Smooth muscle cell (in vitro differentiated cells): ENCODE measurements around the gene TSPEAR. TPM values are rescaled to one million over a fixed set of nuclear protein-coding genes. Genes with fewer than 3 reads are reported as not detected.

ENCODE experiments used
- DNase-seq: peaks from one replicate; lab custom pipeline; 2025; ENCODE audit not compliant: unreplicated experiment; lab: John Stamatoyannopoulos, UW
- H2AFZ ChIP-seq: fragments of 200-600 bp; sonication (generic); 2 replicates; pipeline ENCODE4 v1.6.0; 2016; ENCODE audit warnings: antibody characterized with exemption, low read depth, mild to moderate bottlenecking
- H3F3A ChIP-seq: fragments of 200-600 bp; sonication (generic); 2 replicates; pipeline ENCODE4 v1.6.0; 2017; ENCODE audit warnings: antibody characterized with exemption, low read depth
- H3K27ac ChIP-seq: fragments of 200-600 bp; sonication (generic); 2 replicates; pipeline ENCODE4 v1.5.1; 2016; ENCODE audit warnings: low read depth, mild to moderate bottlenecking
- H3K27me3 ChIP-seq: fragments of 200-600 bp; sonication (generic); 2 replicates; pipeline ENCODE4 v1.6.1; 2016; ENCODE audit warnings: low read depth, mild to moderate bottlenecking
- H3K36me3 ChIP-seq: fragments of 200-600 bp; sonication (generic); 2 replicates; pipeline ENCODE4 v1.5.1; 2016; ENCODE audit warnings: low read depth
- H3K4me1 ChIP-seq: fragments of 200-600 bp; sonication (generic); 2 replicates; pipeline ENCODE4 v1.5.1; 2016; ENCODE audit warnings: low read depth
- H3K4me2 ChIP-seq: fragments of 200-600 bp; sonication (generic); 2 replicates; pipeline ENCODE4 v1.6.0; 2016; ENCODE audit warnings: mild to moderate bottlenecking
- H3K4me3 ChIP-seq: fragments of 200-600 bp; sonication (generic); 2 replicates; pipeline ENCODE4 v1.5.1; 2016; ENCODE audit warnings: mild to moderate bottlenecking
- H3K79me2 ChIP-seq: fragments of 200-600 bp; sonication (generic); 2 replicates; pipeline ENCODE4 v1.6.0; 2016; ENCODE audit warnings: low read depth, mild to moderate bottlenecking
- H3K9ac ChIP-seq: fragments of 200-600 bp; sonication (generic); 2 replicates; pipeline ENCODE4 v1.6.0; 2016; ENCODE audit warnings: low read depth
- H3K9me3 ChIP-seq: fragments of 200-600 bp; sonication (generic); replicated peaks from 2 replicates; pipeline ENCODE4 v1.5.1; 2016; ENCODE audit warnings: low read depth
- H4K20me1 ChIP-seq: fragments of 200-600 bp; sonication (generic); 2 replicates; pipeline ENCODE4 v1.6.0; 2016; ENCODE audit warnings: low read depth
- WGBS: methylation state at CpG from one replicate; pipeline ENCODE4 v1.1.7; 2016; ENCODE audit warnings: low lambda C conversion rate; 5-methylcytosine and 5-hydroxymethylcytosine counted together
- polyA plus RNA-seq: library from polyadenylated mRNA; unstranded; fragments of >200 nt; fragmentation: Nextera tagmentation; extraction: Ambion mirVana; gene quantifications from 2 replicates; pipeline ENCODE4 v1.2.1, GENCODE V29; 2016
- total RNA-seq: library from RNA; depleted of rRNA; stranded (reverse); fragments of >200 nt; gene quantifications from 2 replicates; pipeline ENCODE4 v1.2.3, GENCODE V29; 2014
- TF ChIP-seq, protein P1 (sequence below): fragments of 200-600 bp; sonication (generic); IDR thresholded peaks from 2 replicates; pipeline ENCODE4 v1.5.1; 2017; ENCODE audit warnings: borderline replicate concordance, mild to moderate bottlenecking, antibody characterized with exemption; ENCODE audit not compliant: insufficient read depth, poor library complexity, severe bottlenecking

The TSPEAR gene
- total and polyA plus RNA-seq, 2 experiments from 2014 or later: 0.71 TPM; not detected in 1

DNA sequence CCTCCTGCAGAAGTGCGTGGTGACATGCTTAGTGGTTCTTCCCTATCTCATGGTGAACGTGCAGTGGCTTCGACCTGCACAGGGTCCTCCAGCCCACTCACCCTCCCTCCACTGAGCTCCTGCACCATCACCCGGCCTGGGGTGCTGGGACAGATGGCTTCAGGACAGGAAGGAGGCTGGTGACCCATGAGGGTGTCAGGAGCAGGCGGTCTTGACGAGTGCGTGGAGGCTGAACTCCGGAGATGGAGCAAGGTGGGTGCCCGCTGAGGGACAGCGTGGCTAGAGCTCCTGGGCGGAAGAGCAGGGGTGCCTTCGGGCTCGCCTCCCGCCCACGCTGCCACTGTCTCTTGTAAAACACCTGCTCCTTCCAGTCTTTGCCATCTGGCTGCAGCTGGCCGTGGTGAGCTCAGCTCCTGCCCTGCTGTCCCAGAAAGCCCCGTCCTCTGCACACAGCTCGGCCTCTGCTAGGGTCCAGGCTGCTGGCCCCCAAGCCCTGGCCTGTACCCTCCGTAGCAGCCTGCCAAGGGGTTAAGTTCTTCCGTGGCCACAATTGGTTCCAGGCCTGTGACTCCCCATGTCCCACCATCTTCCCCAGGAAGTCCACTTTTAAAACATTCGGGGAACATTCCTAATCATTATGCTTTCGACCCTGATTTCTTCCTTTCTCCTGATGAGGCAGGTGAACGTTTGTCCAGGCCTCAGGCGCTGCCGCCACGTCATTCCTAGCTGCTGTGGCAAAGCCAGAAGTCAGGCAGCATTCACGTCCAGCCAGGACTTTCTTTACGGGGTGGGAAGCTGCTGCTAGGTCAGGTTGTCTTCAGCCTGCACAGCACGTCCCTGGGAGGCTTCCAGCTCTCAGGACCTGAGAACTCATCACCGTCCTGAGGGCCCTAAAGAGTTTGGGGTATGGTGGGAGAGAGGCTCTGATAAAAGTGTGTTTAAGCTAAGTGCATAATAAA is 179.5 kb downstream of the TSPEAR start:
- WGBS: 93% methylated on average over 30 of the region's 30 CpGs
- H4K20me1 ChIP-seq: no peaks in the 10 kb centered on the region
- no peak overlapping the region for H2AFZ ChIP-seq
- no peak overlapping the region for H3K4me2 ChIP-seq
- no peaks in the 10 kb centered on the region for H3K27me3 ChIP-seq
- H3F3A ChIP-seq: no peaks in the 10 kb centered on the region
- no peak for DNase-seq
- H3K4me3 ChIP-seq: no peak overlapping the region
- H3K9ac ChIP-seq: no peak overlapping the region
- H3K9me3 ChIP-seq: no peaks in the 10 kb centered on the region
- H3K79me2 ChIP-seq: no peaks in the 10 kb centered on the region
- no peak overlapping the region for H3K27ac ChIP-seq
- H3K36me3 ChIP-seq: no peaks in the 10 kb centered on the region
- TF ChIP-seq, protein P1, sequence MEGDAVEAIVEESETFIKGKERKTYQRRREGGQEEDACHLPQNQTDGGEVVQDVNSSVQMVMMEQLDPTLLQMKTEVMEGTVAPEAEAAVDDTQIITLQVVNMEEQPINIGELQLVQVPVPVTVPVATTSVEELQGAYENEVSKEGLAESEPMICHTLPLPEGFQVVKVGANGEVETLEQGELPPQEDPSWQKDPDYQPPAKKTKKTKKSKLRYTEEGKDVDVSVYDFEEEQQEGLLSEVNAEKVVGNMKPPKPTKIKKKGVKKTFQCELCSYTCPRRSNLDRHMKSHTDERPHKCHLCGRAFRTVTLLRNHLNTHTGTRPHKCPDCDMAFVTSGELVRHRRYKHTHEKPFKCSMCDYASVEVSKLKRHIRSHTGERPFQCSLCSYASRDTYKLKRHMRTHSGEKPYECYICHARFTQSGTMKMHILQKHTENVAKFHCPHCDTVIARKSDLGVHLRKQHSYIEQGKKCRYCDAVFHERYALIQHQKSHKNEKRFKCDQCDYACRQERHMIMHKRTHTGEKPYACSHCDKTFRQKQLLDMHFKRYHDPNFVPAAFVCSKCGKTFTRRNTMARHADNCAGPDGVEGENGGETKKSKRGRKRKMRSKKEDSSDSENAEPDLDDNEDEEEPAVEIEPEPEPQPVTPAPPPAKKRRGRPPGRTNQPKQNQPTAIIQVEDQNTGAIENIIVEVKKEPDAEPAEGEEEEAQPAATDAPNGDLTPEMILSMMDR: no peak
- no peaks in the 10 kb centered on the region for H3K4me1 ChIP-seq

DNA sequence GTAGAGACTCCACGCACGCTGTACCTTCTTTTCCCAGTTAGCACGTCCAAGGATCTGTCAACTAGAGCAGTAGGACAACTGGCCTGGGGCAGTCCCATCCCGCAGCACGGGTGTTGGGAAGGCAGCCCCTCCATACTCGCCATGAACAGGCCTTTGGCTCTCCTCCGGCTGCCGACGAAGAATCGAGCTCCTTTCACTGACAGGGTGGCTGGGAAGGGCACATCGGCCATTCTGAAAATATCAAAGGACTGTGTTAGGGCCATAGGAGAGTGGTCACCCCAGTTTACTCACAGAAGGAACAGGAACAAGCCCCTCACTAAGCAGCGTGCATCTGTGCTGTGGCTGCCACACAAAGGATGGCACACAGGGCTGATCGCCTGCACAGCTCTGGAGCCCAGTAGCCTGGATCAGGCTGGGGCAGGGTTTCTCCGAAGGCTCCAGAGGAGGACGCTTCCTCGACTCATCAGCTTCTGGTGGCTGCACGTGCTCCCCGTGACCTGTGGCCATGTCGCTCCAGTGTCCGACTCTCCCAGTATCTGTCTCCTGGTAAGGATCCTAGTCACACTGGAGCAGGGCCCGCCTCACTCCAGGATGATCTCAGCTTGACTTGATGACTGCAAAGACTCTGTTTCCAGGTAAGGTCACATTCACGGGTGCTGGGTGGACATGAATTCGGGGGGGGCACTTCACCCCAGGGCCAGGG is 180.3 kb downstream of the TSPEAR start:
- no peaks in the 10 kb centered on the region for H4K20me1 ChIP-seq
- H3K27ac ChIP-seq: no peak overlapping the region
- H3K4me3 ChIP-seq: no peak overlapping the region
- H3K4me1 ChIP-seq: no peaks in the 10 kb centered on the region
- no peaks in the 10 kb centered on the region for H3K9me3 ChIP-seq
- no peak overlapping the region for H2AFZ ChIP-seq
- H3K4me2 ChIP-seq: no peak overlapping the region
- no peaks in the 10 kb centered on the region for H3K36me3 ChIP-seq
- TF ChIP-seq, protein P1: no peak
- H3K79me2 ChIP-seq: no peaks in the 10 kb centered on the region
- no peak overlapping the region for H3K9ac ChIP-seq
- no peak for DNase-seq
- H3K27me3 ChIP-seq: no peaks in the 10 kb centered on the region
- H3F3A ChIP-seq: no peaks in the 10 kb centered on the region
- 93% methylated on average over 23 of the region's 23 CpGs for WGBS

DNA sequence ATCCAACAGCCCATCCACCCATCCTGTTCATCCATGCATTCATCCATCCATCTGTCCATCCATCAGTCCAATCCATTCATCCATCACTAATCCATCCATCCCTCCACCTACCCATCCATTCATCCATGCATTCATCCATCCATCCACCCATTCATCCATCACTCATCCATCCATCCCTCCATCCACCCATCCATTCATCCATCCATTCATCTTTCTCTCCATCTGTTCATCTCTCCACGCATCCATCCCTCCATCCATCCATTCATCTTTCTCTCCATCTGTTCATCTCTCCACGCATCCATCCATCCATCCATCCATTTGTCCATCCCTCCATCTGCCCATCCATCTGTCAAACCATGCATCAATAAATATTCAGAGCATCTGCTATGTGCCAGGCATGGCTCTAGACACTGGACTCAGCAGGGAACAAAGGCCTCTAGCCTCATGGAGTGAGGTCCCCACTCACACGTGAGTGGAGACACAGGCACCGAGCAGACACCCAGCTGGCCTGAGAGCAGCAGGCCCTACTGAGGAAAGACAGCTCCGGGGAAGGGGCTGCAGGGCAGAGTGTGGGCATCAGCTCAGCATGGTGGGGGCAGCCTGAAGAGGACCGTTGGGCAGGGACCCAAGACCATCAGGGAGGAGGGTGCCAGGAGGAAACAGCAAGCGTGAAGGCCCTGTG is 181.0 kb downstream of the TSPEAR start:
- no peaks in the 10 kb centered on the region for H4K20me1 ChIP-seq
- 90% methylated on average over 7 of the region's 7 CpGs for WGBS
- no peaks in the 10 kb centered on the region for H3K4me1 ChIP-seq
- no peaks in the 10 kb centered on the region for H3K9me3 ChIP-seq
- H3K79me2 ChIP-seq: no peaks in the 10 kb centered on the region
- no peaks in the 10 kb centered on the region for H3F3A ChIP-seq
- H3K4me3 ChIP-seq: no peak overlapping the region
- H3K4me2 ChIP-seq: no peak overlapping the region
- H3K9ac ChIP-seq: no peak overlapping the region
- no peaks in the 10 kb centered on the region for H3K27me3 ChIP-seq
- TF ChIP-seq, protein P1: no peak
- no peaks in the 10 kb centered on the region for H3K36me3 ChIP-seq
- H2AFZ ChIP-seq: no peak overlapping the region
- no peak for DNase-seq
- H3K27ac ChIP-seq: no peak overlapping the region
